Uterus (tissue), 4 donors: ENCODE measurements around the gene MATCAP1. TPM values are rescaled to one million over a fixed set of nuclear protein-coding genes. Genes with fewer than 3 reads are reported as not detected.

ENCODE experiments used
- DNase-seq, 2 donors: peaks; one replicate each; pipeline ENCODE4 v3.0.0-alpha.2; 2019 to 2020
- H3K27ac ChIP-seq, 2 donors: fragments of 200-600 bp; sonication (generic); 1 replicate in 1 of 2; 2 replicates in 1 of 2; pipeline ENCODE4 v1.5.1; 2016 to 2018
- H3K27me3 ChIP-seq, 2 donors: fragments of 200-600 bp; sonication (generic); one replicate each; pipeline ENCODE4 v1.5.1; 2018 to 2019; ENCODE audit warnings: control low read depth in 1 of 2
- H3K36me3 ChIP-seq, 2 donors: fragments of 200-600 bp; sonication (generic); one replicate each; pipeline ENCODE4 v1.5.1; 2019; ENCODE audit warnings: control low read depth in 1 of 2
- H3K4me1 ChIP-seq, 2 donors: fragments of 200-600 bp; sonication (generic); one replicate each; pipeline ENCODE4 v1.5.1; 2018 to 2019; ENCODE audit warnings: control low read depth in 1 of 2
- H3K4me3 ChIP-seq, 2 donors: fragments of 200-600 bp; sonication (generic); 1 replicate in 1 of 2; 2 replicates in 1 of 2; pipeline ENCODE4 v1.5.1; 2018 to 2019; ENCODE audit warnings: mild to moderate bottlenecking in 1 of 2
- H3K9me3 ChIP-seq, 2 donors: fragments of 200-600 bp; sonication (generic); one replicate each; pipeline ENCODE4 v1.5.1; 2019; ENCODE audit warnings: control low read depth in 1 of 2
- POLR2A ChIP-seq, 2 donors: fragments of 450-650 bp; IDR thresholded peaks; one replicate each; pipeline ENCODE4 v1.6.1; 2016; ENCODE audit warnings: antibody characterized with exemption in 2 of 2, mild to moderate bottlenecking in 1 of 2, moderate library complexity in 1 of 2
- intact Hi-C: fragments of 100-400 bp; cut with DNase I; formaldehyde crosslinking; loops from one replicate; pipeline ENCODE4 v1.15.1; 2023; ENCODE audit warnings: low total_unique reads
- total RNA-seq, 4 donors: library from RNA; depleted of rRNA in 3 of 4; stranded (reverse); fragments of >200 nt in 3 of 4; gene quantifications; one replicate each; pipeline versions ENCODE4 v1.1.0 to v1.2.4, GENCODE V29; 2014 to 2023
- TF ChIP-seq, protein P1 (sequence below), 4 experiments: fragments of 200-600 bp in 2 of 4; fragments of 450-650 bp in 2 of 4; sonication (generic) in 2 of 4; IDR thresholded peaks; one replicate each; pipeline ENCODE4 v1.5.1; 2016 to 2019; ENCODE audit warnings: antibody characterized with exemption in 4 of 4, mild to moderate bottlenecking in 2 of 4, moderate library complexity in 1 of 4
- donor health status: DM: yes; HTN: yes; CAD: no.

MATCAP1 gene
- total RNA-seq, 4 donors from 2014 or later: 10.9 to 35.4 (median 20.5) TPM

DNA sequence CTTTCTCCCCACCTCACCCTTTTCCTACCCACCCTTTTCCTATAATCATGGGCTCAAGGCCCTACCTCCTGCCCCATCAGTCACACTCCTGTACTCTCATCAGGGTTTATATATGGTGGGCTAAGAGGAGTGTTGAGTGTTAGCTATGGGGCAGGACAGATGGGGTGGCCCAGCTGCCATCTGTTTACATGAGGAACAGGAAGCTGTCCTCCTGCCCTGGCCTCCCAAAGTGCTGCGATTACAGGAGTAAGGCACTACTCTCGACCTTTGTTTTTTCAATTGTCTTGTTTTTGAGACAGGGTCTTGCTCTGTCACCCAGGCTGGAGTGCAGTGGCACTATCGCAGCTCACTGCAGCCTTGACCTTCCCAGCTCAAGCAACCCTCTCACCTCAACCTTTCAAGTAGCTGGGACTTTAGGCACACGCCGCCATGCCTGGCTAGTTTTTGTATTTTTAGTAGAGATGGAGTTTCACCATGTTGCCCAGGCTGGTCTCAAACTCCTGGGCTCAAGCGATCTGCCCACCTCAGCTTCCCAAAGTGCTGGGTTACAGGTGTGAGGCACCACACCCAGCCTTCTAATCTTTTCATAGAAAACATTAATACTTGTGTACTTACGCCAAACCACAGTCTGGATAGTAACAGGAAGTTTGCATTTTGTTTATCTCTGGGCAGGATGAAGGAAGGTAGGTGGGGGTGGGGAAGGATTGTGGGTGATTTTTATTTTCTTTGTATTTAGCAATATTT lies 25.7 kb downstream of the MATCAP1 start:
- no peak for DNase-seq
- TF ChIP-seq POLR2A (IDR thresholded peaks at IDR 0.05): no peak
- TF ChIP-seq, protein P1, sequence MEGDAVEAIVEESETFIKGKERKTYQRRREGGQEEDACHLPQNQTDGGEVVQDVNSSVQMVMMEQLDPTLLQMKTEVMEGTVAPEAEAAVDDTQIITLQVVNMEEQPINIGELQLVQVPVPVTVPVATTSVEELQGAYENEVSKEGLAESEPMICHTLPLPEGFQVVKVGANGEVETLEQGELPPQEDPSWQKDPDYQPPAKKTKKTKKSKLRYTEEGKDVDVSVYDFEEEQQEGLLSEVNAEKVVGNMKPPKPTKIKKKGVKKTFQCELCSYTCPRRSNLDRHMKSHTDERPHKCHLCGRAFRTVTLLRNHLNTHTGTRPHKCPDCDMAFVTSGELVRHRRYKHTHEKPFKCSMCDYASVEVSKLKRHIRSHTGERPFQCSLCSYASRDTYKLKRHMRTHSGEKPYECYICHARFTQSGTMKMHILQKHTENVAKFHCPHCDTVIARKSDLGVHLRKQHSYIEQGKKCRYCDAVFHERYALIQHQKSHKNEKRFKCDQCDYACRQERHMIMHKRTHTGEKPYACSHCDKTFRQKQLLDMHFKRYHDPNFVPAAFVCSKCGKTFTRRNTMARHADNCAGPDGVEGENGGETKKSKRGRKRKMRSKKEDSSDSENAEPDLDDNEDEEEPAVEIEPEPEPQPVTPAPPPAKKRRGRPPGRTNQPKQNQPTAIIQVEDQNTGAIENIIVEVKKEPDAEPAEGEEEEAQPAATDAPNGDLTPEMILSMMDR (IDR thresholded peaks at IDR 0.05): no peak
- H3K27me3 ChIP-seq: no peaks in the 10 kb centered on the region
- no peaks in the 10 kb centered on the region for H3K9me3 ChIP-seq
- intact Hi-C loops: loop anchor here (5.0 kb wide), 1 partner anchor 181 kb away; no protein-coding TSS in a partner anchor
- peaks cover 0 to 24% of the 10 kb centered on the region in 2 donors for H3K4me1 ChIP-seq
- H3K4me3 ChIP-seq: no peak overlapping the region
- H3K27ac ChIP-seq: no peak overlapping the region
- H3K36me3 ChIP-seq: no peaks in the 10 kb centered on the region

GRCh38 chr16:67157106-67157748 lies 26.5 kb downstream of the MATCAP1 start:
- Histone ChIP-seq H3K4me1 (peaks cover 0 to 20% of the 10 kb centered on the region in 2 donors), H3K9me3 (no peaks in the 10 kb centered on the region), H3K27me3 (no peaks in the 10 kb centered on the region), H3K27ac (no peak overlapping the region), H3K4me3 (no peak overlapping the region), H3K36me3 (no peaks in the 10 kb centered on the region)
- intact Hi-C loops: loop anchor here (5.0 kb wide), 1 partner anchor 180 kb away; no protein-coding TSS in a partner anchor
- TF ChIP-seq, protein P1 (IDR thresholded peaks at IDR 0.05): no peak
- no peak for TF ChIP-seq POLR2A (IDR thresholded peaks at IDR 0.05)
- no peak for DNase-seq

GRCh38 chr16:67156143-67156844 lies 27.5 kb downstream of the MATCAP1 start:
- no peak for DNase-seq
- H3K9me3 ChIP-seq: no peaks in the 10 kb centered on the region
- TF ChIP-seq, protein P1 (IDR thresholded peaks at IDR 0.05): no peak
- H3K4me1 ChIP-seq: peaks cover 0 to 16% of the 10 kb centered on the region in 2 donors
- intact Hi-C loops: loop anchor here (5.0 kb wide), 1 partner anchor 179 kb away; no protein-coding TSS in a partner anchor
- H3K27me3 ChIP-seq: no peaks in the 10 kb centered on the region
- H3K27ac ChIP-seq: no peak overlapping the region
- H3K36me3 ChIP-seq: no peaks in the 10 kb centered on the region
- no peak overlapping the region for H3K4me3 ChIP-seq

GRCh38 chr16:67155295-67156142 lies 28.2 kb downstream of the MATCAP1 start:
- intact Hi-C loops: loop anchor here (5.0 kb wide), 1 partner anchor 178 kb away; no protein-coding TSS in a partner anchor
- H3K27me3 ChIP-seq: no peaks in the 10 kb centered on the region
- H3K4me3 ChIP-seq: no peak overlapping the region
- no peaks in the 10 kb centered on the region for H3K36me3 ChIP-seq
- peak in 1 of 2 donors; percentile 78 for DNase-seq
- TF ChIP-seq, protein P1 (IDR thresholded peaks at IDR 0.05): peak; percentile 80 to 99 (median 98)
- no peak for TF ChIP-seq POLR2A (IDR thresholded peaks at IDR 0.05)
- no peak overlapping the region for H3K27ac ChIP-seq
- H3K4me1 ChIP-seq: peaks cover 0 to 14% of the 10 kb centered on the region in 2 donors
- no peaks in the 10 kb centered on the region for H3K9me3 ChIP-seq
